Measurements from ENCODE around the gene LLGL1.

Gene LLGL1

DNA sequence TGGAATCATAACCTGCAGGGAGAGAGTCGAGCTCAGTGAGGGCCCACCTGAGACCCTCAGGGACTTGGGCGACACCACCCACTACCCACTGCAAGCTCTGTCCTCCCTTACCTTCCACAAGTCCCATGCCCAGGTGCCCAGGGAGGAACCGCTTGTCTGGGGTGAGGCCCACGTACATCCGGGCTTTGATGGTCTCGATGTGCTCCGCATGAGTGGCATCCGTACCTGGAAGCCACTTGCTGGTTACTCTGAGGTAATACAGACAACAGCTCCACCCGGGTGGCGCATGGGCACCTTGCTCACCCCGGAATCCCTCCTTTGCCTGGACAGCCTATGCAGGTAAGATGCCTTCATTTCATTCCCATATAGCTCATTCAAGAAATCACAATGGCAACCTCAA lies 59.9 kb downstream of the LLGL1 start:
- ChIA-PET CTCF (no interaction called here), POLR2A (interaction anchor here (0.8 to 1.4 kb wide), 3 partner anchors 9 to 29 kb away, joined by 3 to 8 read pairs (median 3); partner anchors contain the start of genes SMCR8 and TOP3A)
- DNase-seq (ENCODE audit: extremely low spot score): no peak
- no peak for TF ChIP-seq CTBP1 (IDR thresholded peaks at IDR 0.05; ENCODE audit: borderline replicate concordance)
- no peak for TF ChIP-seq FOXM1 (IDR thresholded peaks at IDR 0.05; ENCODE audit: borderline replicate concordance)
- TF ChIP-seq L3MBTL2 (conservative IDR thresholded peaks at IDR 0.05): no peak

DNA sequence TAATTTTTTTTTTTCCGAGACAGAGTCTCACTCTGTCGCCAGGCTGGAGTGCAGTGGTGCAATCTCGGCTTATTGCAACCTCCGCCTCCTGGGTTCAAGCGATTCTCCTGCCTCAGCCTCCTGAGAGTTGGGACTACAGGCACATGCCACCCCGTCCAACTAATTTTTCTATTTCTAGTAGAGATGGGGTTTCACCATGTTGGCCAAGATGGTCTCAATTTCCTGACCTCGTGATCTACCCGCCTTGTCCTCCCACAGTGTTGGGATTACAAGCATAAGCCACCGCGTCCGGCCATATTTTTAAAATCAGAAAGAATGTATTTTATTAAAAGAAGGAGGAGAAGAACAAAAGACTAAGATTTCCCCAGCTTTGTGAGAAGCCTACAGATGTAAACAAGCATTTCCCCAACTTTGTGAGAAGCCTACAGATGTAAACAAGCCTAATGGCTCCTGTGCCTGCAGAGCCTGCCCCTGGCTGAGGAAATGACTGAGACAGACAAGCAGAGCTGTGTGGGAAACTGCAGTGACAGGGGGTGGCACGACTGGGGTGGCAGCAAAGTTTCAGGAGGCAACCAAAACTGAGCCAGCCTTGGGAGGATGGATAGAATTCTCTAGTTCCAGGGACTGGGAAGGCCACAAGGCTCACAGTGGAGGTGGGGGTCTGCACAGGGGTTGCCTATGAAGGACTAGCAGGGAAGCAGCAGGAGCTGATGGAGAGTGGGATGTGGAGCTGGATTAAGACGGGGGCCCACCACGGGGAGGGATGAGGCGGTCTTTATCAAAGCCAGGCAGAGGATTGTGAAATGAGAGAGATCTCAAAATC lies 66.5 kb downstream of the LLGL1 start:
- CTCF ChIA-PET: no interaction called here
- no peak for DNase-seq (ENCODE audit: extremely low spot score)
- POLR2A ChIA-PET: no interaction called here
- TF ChIP-seq ELF4 (IDR thresholded peaks at IDR 0.05): no peak
- TF ChIP-seq TARDBP (IDR thresholded peaks at IDR 0.05): no peak
- TF ChIP-seq HDGF (IDR thresholded peaks at IDR 0.05; ENCODE audit: borderline replicate concordance): no peak
- TF ChIP-seq BHLHE40 (IDR thresholded peaks at IDR 0.05; ENCODE audit: borderline replicate concordance): no peak
- no peak for TF ChIP-seq FOXM1 (IDR thresholded peaks at IDR 0.05; ENCODE audit: borderline replicate concordance)
- TF ChIP-seq CTBP1 (IDR thresholded peaks at IDR 0.05; ENCODE audit: borderline replicate concordance): no peak
